Measurements from ENCODE around the gene CXCR1. TPM values are rescaled to one million over a fixed set of nuclear protein-coding genes. Genes with fewer than 3 reads are reported as not detected.

Gene CXCR1
- total RNA-seq (2014; rRNA removed; shearing (Covaris generic)): not detected in 2 replicates

GRCh38 chr2:218166791-218167190 is at the start of gene CXCR1:
Gene CXCR1, minus strand, starts transcription at chr2:218166962. Its CDS starts 1,751 bp downstream, at chr2:218165211.
- 0 out of 2 replicates have a peak, but pooled peaks cover 17% of the 10 kb centered on the region for H3K27me3 ChIP-seq (replicated peaks)

DNA sequence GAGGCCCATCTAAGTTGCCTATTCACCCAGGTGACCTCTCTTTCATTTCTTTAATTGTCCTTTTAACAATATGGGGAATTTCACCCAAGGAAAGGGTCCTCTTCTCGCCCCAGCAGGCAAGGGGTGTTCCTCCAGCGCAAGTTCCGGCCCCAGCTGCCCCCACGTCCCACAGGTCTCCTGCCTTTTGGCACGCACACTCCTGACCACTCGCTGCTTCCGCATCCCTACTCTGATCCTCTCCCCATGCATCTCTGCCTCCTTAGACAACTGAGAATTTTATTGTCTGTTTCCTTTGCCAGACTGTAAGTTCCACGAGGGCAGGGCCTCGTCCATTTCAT is 49.5 kb upstream of the CXCR1 start:
- Histone ChIP-seq H3K27ac (peak overlapping the region; percentile 81), H3K27me3 (replicated peaks) (no peaks in the 10 kb centered on the region; the same call in 1 of the 2 replicates), H3K4me3 (peak overlapping the region; percentile 75), H3K9me3 (replicated peaks) (0 out of 2 replicates have a peak, but pooled peaks cover 3% of the 10 kb centered on the region), H3K36me3 (peaks cover 40% of the 10 kb centered on the region), H3K4me1 (replicated peaks) (peaks cover 25% of the 10 kb centered on the region)
- no peak for DNase-seq (ENCODE audit: low read depth in 1 of 2, low spot score in 2 of 2)

More at GRCh38 chr2:218166791-218167190, at the start of gene CXCR1:
- DNase-seq (ENCODE audit: low read depth in 1 of 2, low spot score in 2 of 2): no peak
- H3K4me3 ChIP-seq: no peak within 1 kb of the TSS
- no peaks in the 10 kb centered on the region for H3K36me3 ChIP-seq
- no peaks in the 10 kb centered on the region for H3K9me3 ChIP-seq (replicated peaks)
- H3K4me1 ChIP-seq (replicated peaks): no peaks in the 10 kb centered on the region
- no peak within 1 kb of the TSS for H3K27ac ChIP-seq

- H3K27ac ChIP-seq: no peak overlapping the region
- H3K4me3 ChIP-seq: no peak overlapping the region
- H3K4me1 ChIP-seq (replicated peaks): peaks cover 16% of the 10 kb centered on the region
- H3K36me3 ChIP-seq: peaks cover 19% of the 10 kb centered on the region
- DNase-seq (ENCODE audit: low read depth in 1 of 2, low spot score in 2 of 2): no peak
- H3K9me3 ChIP-seq (replicated peaks): 0 out of 2 replicates have a peak, but pooled peaks cover 6% of the 10 kb centered on the region
- no peaks in the 10 kb centered on the region; the same call in 1 of the 2 replicates for H3K27me3 ChIP-seq (replicated peaks)
These were observed 47.4 kb upstream of the CXCR1 start for GRCh38 chr2:218214116-218214515.

DNA sequence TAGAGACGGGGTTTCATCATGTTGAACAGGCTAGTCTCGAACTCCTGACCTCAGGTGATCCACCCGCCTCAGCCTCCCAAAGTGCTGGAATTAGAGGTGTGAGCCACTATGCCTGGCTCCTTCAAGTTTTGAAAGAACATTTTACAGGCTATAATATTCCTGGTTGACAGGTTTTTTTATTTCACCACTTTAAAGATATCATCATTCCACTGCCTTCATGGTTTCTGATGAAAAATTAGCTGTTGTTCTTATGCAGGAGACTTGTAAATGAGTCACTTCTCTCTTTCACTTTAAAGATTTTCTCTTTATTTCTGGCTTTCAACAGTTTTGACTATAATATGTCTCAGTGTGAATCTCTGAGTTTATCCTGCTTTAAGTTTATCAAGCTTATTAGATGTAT is 42.3 kb upstream of the CXCR1 start:
- Histone ChIP-seq H3K27me3 (replicated peaks) (no peaks in the 10 kb centered on the region; the same call in 1 of the 2 replicates), H3K9me3 (replicated peaks) (0 out of 2 replicates have a peak, but pooled peaks cover 6% of the 10 kb centered on the region), H3K4me1 (replicated peaks) (no peaks in the 10 kb centered on the region), H3K4me3 (no peak overlapping the region), H3K27ac (no peak overlapping the region), H3K36me3 (no peaks in the 10 kb centered on the region)
- no peak for DNase-seq (ENCODE audit: low read depth in 1 of 2, low spot score in 2 of 2)

GRCh38 chr2:218202266-218202665 is 35.5 kb upstream of the CXCR1 start:
- Histone ChIP-seq H3K27me3 (replicated peaks) (no peaks in the 10 kb centered on the region), H3K4me3 (no peak overlapping the region), H3K9me3 (replicated peaks) (no peaks in the 10 kb centered on the region), H3K36me3 (no peaks in the 10 kb centered on the region), H3K4me1 (replicated peaks) (no peaks in the 10 kb centered on the region), H3K27ac (no peak overlapping the region)
- no peak for DNase-seq (ENCODE audit: low read depth in 1 of 2, low spot score in 2 of 2)

DNA sequence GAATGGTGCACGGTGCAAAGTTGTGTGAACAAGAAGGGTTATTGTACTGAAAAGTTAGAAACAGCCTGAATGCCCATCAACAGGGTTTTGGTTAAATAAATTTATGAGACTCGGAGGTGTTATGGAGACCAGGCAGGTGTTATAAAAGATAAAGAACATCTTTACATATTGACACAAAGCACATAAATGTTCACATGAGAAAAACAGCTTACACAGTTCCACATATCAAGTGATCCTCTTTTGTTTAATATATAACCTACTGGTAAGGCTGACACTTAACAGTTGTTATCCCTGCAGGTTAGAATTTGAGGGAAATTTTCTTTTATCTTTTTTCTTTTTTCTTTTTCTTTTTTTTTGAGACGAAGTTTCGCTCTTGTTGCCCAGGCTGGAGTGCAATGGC is 30.2 kb upstream of the CXCR1 start:
- no peak for DNase-seq (ENCODE audit: low read depth in 1 of 2, low spot score in 2 of 2)
- H3K4me1 ChIP-seq (replicated peaks): no peaks in the 10 kb centered on the region
- no peaks in the 10 kb centered on the region for H3K36me3 ChIP-seq
- H3K27ac ChIP-seq: no peak overlapping the region
- 0 out of 2 replicates have a peak, but pooled peaks cover 3% of the 10 kb centered on the region for H3K27me3 ChIP-seq (replicated peaks)
- no peaks in the 10 kb centered on the region for H3K9me3 ChIP-seq (replicated peaks)
- H3K4me3 ChIP-seq: no peak overlapping the region

DNA sequence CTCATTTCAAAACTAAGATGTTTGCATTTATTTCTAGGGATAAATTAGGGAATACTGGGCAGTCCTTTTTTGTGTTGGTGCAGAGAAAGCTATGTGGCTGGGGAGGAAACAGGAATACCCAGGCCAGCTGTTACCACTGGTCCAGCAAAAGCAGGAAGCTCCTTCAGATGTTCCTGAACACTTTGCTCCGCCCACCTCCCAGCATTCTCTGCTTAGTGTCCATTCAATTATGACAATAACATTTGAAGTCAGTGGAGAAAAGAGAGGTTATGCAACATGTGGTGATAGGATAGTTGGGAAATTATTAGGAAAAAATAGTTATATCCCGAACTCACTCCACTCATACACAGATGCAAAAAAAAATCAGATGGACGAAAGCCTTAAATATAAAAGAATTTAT is 28.1 kb upstream of the CXCR1 start:
- H3K9me3 ChIP-seq (replicated peaks): no peaks in the 10 kb centered on the region
- DNase-seq (ENCODE audit: low read depth in 1 of 2, low spot score in 2 of 2): no peak

GRCh38 chr2:218193701-218194100 is 26.9 kb upstream of the CXCR1 start:
- Histone ChIP-seq H3K4me1 (replicated peaks) (no peaks in the 10 kb centered on the region), H3K36me3 (no peaks in the 10 kb centered on the region), H3K27ac (no peak overlapping the region), H3K9me3 (replicated peaks) (no peaks in the 10 kb centered on the region), H3K4me3 (no peak overlapping the region), H3K27me3 (replicated peaks) (0 out of 2 replicates have a peak, but pooled peaks cover 3% of the 10 kb centered on the region)
- no peak for DNase-seq (ENCODE audit: low read depth in 1 of 2, low spot score in 2 of 2)

More for the DNA sequence above, 28.1 kb upstream of the CXCR1 start:
- H3K36me3 ChIP-seq: no peaks in the 10 kb centered on the region
- no peak overlapping the region for H3K27ac ChIP-seq
- H3K27me3 ChIP-seq (replicated peaks): 0 out of 2 replicates have a peak, but pooled peaks cover 3% of the 10 kb centered on the region
- H3K4me1 ChIP-seq (replicated peaks): no peaks in the 10 kb centered on the region
- H3K4me3 ChIP-seq: no peak overlapping the region

GRCh38 chr2:218192902-218193430 is 26.2 kb upstream of the CXCR1 start:
- Histone ChIP-seq H3K27me3 (replicated peaks) (0 out of 2 replicates have a peak, but pooled peaks cover 3% of the 10 kb centered on the region), H3K9me3 (replicated peaks) (no peaks in the 10 kb centered on the region), H3K4me1 (replicated peaks) (no peaks in the 10 kb centered on the region), H3K27ac (no peak overlapping the region), H3K4me3 (no peak overlapping the region), H3K36me3 (no peaks in the 10 kb centered on the region)
- DNase-seq (ENCODE audit: low read depth in 1 of 2, low spot score in 2 of 2): no peak

GRCh38 chr2:218188528-218188927 is 21.8 kb upstream of the CXCR1 start:
- no peaks in the 10 kb centered on the region for H3K36me3 ChIP-seq
- no peak overlapping the region for H3K4me3 ChIP-seq
- no peak for DNase-seq (ENCODE audit: low read depth in 1 of 2, low spot score in 2 of 2)
- no peaks in the 10 kb centered on the region for H3K9me3 ChIP-seq (replicated peaks)
- H3K27ac ChIP-seq: no peak overlapping the region
- H3K4me1 ChIP-seq (replicated peaks): no peaks in the 10 kb centered on the region
- H3K27me3 ChIP-seq (replicated peaks): peaks cover 3% of the 10 kb centered on the region; the same call in 1 of the 2 replicates

DNA sequence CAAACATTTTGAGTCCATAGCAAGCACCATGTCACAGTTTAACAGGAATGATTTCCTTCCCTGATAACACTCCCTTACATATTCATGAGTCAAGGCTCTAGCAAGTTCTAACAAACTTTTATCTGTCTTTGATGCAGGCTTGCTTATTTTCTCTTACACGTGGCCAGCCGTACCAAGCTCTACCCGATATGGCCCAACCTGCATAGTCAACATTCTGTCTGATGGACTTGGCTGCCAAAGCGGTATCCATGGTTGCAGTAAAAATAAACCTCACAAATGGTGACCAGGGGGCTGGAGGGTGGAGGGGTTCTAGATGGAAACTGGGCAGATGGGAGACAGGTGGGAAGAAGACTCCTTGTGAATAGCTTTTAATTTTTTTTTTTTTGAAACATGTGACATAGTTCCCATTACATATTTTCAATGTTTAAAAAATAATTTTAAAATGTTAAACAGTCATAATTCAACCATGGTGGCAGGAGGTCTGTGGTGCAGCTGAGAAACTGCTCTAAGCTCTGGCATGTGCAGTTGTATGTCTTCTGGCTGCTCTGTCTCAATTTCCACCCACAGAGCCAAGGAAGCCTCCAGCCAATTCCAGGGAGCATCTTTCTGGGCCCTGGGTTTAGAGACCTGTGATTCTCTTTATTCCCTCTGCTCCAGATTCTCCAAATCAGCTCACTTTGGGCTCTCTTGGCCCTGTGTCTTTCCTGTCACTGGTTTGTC is 20.7 kb upstream of the CXCR1 start:
- H3K4me1 ChIP-seq (replicated peaks): no peaks in the 10 kb centered on the region
- no peaks in the 10 kb centered on the region for H3K9me3 ChIP-seq (replicated peaks)
- no peaks in the 10 kb centered on the region for H3K36me3 ChIP-seq
- H3K27me3 ChIP-seq (replicated peaks): peaks cover 3% of the 10 kb centered on the region; the same call in 1 of the 2 replicates
- no peak overlapping the region for H3K27ac ChIP-seq
- H3K4me3 ChIP-seq: no peak overlapping the region
- no peak for DNase-seq (ENCODE audit: low read depth in 1 of 2, low spot score in 2 of 2)

DNA sequence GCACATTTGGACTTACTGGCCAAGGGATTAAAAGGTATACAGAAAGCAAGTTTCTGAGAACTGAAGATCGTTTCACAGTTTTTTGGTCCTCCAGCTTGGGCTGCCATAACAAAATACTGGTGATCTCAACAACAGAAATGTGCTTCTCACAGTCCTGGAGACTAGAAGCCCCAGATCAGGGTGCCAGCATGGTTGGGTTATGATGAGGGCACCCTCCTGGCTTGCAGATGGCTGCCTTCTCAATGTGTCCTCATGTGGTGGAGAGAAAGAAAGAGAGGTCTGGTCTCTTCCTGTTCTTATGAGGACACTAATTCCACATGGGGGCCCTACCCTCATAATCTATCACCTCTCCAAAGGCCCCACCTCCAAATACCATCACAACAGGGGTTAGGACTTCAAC is 20.1 kb upstream of the CXCR1 start:
- Histone ChIP-seq H3K27me3 (replicated peaks) (peaks cover 3% of the 10 kb centered on the region; the same call in 1 of the 2 replicates), H3K4me1 (replicated peaks) (no peaks in the 10 kb centered on the region), H3K27ac (no peak overlapping the region), H3K36me3 (no peaks in the 10 kb centered on the region), H3K4me3 (no peak overlapping the region), H3K9me3 (replicated peaks) (no peaks in the 10 kb centered on the region)
- no peak for DNase-seq (ENCODE audit: low read depth in 1 of 2, low spot score in 2 of 2)

- no peaks in the 10 kb centered on the region for H3K9me3 ChIP-seq (replicated peaks)
- H3K27ac ChIP-seq: no peak overlapping the region
- peaks cover 3% of the 10 kb centered on the region; the same call in 1 of the 2 replicates for H3K27me3 ChIP-seq (replicated peaks)
- no peaks in the 10 kb centered on the region for H3K36me3 ChIP-seq
- H3K4me1 ChIP-seq (replicated peaks): no peaks in the 10 kb centered on the region
- DNase-seq (ENCODE audit: low read depth in 1 of 2, low spot score in 2 of 2): peak; percentile 42 to 58
- H3K4me3 ChIP-seq: no peak overlapping the region
These were observed 19.6 kb upstream of the CXCR1 start for GRCh38 chr2:218186355-218186766.

DNA sequence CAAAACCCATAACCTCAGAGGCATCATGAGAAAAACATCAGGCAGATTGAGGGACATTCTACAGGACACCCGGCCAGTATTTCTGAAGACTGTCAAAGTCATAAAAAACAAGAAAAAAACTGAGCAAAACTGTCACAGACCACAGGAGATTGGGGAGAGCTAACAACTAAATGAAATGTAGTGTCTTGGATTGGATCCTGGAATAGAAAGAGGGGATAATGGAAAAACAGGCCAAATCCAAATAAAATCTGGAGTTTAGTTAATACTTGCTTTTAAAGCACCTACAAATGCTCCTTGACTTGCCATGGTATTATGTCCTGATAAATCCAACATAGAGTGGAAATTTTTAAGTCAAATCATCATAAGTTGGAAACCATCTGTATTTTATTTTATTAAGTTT is 17.6 kb upstream of the CXCR1 start:
- no peak for DNase-seq (ENCODE audit: low read depth in 1 of 2, low spot score in 2 of 2)
- no peaks in the 10 kb centered on the region for H3K9me3 ChIP-seq (replicated peaks)
- H3K36me3 ChIP-seq: no peaks in the 10 kb centered on the region
- no peaks in the 10 kb centered on the region for H3K4me1 ChIP-seq (replicated peaks)
- H3K4me3 ChIP-seq: no peak overlapping the region
- H3K27ac ChIP-seq: no peak overlapping the region
- H3K27me3 ChIP-seq (replicated peaks): peaks cover 3% of the 10 kb centered on the region; the same call in 1 of the 2 replicates
